ENCODE measurements around the gene BICDL2. TPM values are rescaled to one million over a fixed set of nuclear protein-coding genes. Genes with fewer than 3 reads are reported as not detected.

Gene BICDL2
- total RNA-seq, 2 experiments from 2014 or later: not detected

GRCh38 chr16:2996298-2996697 lies 40.4 kb downstream of the BICDL2 start:
- CTCF ChIA-PET: no interaction called here
- no peak for DNase-seq
- intact Hi-C loops (cut with micrococcal nuclease): no loop called here
- Mint-ChIP-seq H3K36me3 (ENCODE audit: low read depth) (no peaks in the 10 kb centered on the region), H3K9me3 (no peaks in the 10 kb centered on the region), H3K27ac (no peak overlapping the region), H3K27me3 (ENCODE audit: low read depth) (no peaks in the 10 kb centered on the region), H3K4me3 (no peak overlapping the region), H3K4me1 (ENCODE audit: low read depth) (no peaks in the 10 kb centered on the region)

- Mint-ChIP-seq H3K27ac (no peak overlapping the region), H3K4me1 (ENCODE audit: low read depth) (no peaks in the 10 kb centered on the region), H3K9me3 (no peaks in the 10 kb centered on the region), H3K4me3 (no peak overlapping the region), H3K36me3 (ENCODE audit: low read depth) (no peaks in the 10 kb centered on the region), H3K27me3 (ENCODE audit: low read depth) (no peaks in the 10 kb centered on the region)
- intact Hi-C loops (cut with micrococcal nuclease): no loop called here
- CTCF ChIA-PET: no interaction called here
- DNase-seq: no peak
Observed at GRCh38 chr16:2992383-2993081, 44.2 kb downstream of the BICDL2 start.

- Mint-ChIP-seq H3K27ac (no peak overlapping the region), H3K27me3 (ENCODE audit: low read depth) (no peaks in the 10 kb centered on the region), H3K4me1 (ENCODE audit: low read depth) (no peaks in the 10 kb centered on the region), H3K4me3 (no peak overlapping the region), H3K9me3 (no peaks in the 10 kb centered on the region), H3K36me3 (ENCODE audit: low read depth) (no peaks in the 10 kb centered on the region)
- DNase-seq: no peak
- CTCF ChIA-PET: no interaction called here
- intact Hi-C loops (cut with micrococcal nuclease): no loop called here
Observed at GRCh38 chr16:2991566-2992261, 45.0 kb downstream of the BICDL2 start.

- intact Hi-C loops (cut with micrococcal nuclease): no loop called here
- H3K36me3 Mint-ChIP-seq (ENCODE audit: low read depth): no peaks in the 10 kb centered on the region
- H3K4me1 Mint-ChIP-seq (ENCODE audit: low read depth): no peaks in the 10 kb centered on the region
- H3K27ac Mint-ChIP-seq: no peak overlapping the region
- no peak for DNase-seq
- no peak overlapping the region for H3K4me3 Mint-ChIP-seq
- H3K9me3 Mint-ChIP-seq: no peaks in the 10 kb centered on the region
- CTCF ChIA-PET: interaction anchor here (0.6 kb wide), 1 partner anchor 87 kb away, joined by 3 read pairs; no protein-coding TSS in a partner anchor
- no peaks in the 10 kb centered on the region for H3K27me3 Mint-ChIP-seq (ENCODE audit: low read depth)
Observed at GRCh38 chr16:2990891-2991290, 45.9 kb downstream of the BICDL2 start.

- Mint-ChIP-seq H3K4me3 (no peak overlapping the region), H3K27ac (no peak overlapping the region), H3K36me3 (ENCODE audit: low read depth) (no peaks in the 10 kb centered on the region), H3K27me3 (ENCODE audit: low read depth) (no peaks in the 10 kb centered on the region), H3K4me1 (ENCODE audit: low read depth) (peaks cover 4% of the 10 kb centered on the region), H3K9me3 (no peaks in the 10 kb centered on the region)
- intact Hi-C loops (cut with micrococcal nuclease): no loop called here
- CTCF ChIA-PET: interaction anchor here (0.5 kb wide), 1 partner anchor 28 kb away, joined by 3 read pairs; no protein-coding TSS in a partner anchor
- DNase-seq: no peak
Observed at GRCh38 chr16:2988590-2989099, 48.1 kb downstream of the BICDL2 start.

- Mint-ChIP-seq H3K4me1 (ENCODE audit: low read depth) (peaks cover 6% of the 10 kb centered on the region), H3K4me3 (no peak overlapping the region), H3K36me3 (ENCODE audit: low read depth) (no peaks in the 10 kb centered on the region), H3K27ac (no peak overlapping the region), H3K9me3 (no peaks in the 10 kb centered on the region), H3K27me3 (ENCODE audit: low read depth) (no peaks in the 10 kb centered on the region)
- DNase-seq: no peak
- intact Hi-C loops (cut with micrococcal nuclease): no loop called here
- CTCF ChIA-PET: interaction anchor here (0.5 kb wide), 1 partner anchor 27 kb away, joined by 3 read pairs; no protein-coding TSS in a partner anchor
Observed at GRCh38 chr16:2987833-2988232, 48.9 kb downstream of the BICDL2 start.

GRCh38 chr16:2987286-2987685 lies 49.5 kb downstream of the BICDL2 start:
- no peaks in the 10 kb centered on the region for H3K36me3 Mint-ChIP-seq (ENCODE audit: low read depth)
- no peak for DNase-seq
- no peaks in the 10 kb centered on the region for H3K27me3 Mint-ChIP-seq (ENCODE audit: low read depth)
- no peak overlapping the region for H3K4me3 Mint-ChIP-seq
- CTCF ChIA-PET: no interaction called here
- no peak overlapping the region for H3K27ac Mint-ChIP-seq
- no peaks in the 10 kb centered on the region for H3K9me3 Mint-ChIP-seq
- H3K4me1 Mint-ChIP-seq (ENCODE audit: low read depth): peaks cover 6% of the 10 kb centered on the region
- intact Hi-C loops (cut with micrococcal nuclease): no loop called here

- intact Hi-C loops (cut with micrococcal nuclease): no loop called here
- CTCF ChIA-PET: interaction anchor here (1.2 kb wide), 1 partner anchor 43 kb away, joined by 4 read pairs; no protein-coding TSS in a partner anchor
- no peaks in the 10 kb centered on the region for H3K9me3 Mint-ChIP-seq
- peaks cover 7% of the 10 kb centered on the region for H3K4me1 Mint-ChIP-seq (ENCODE audit: low read depth)
- no peaks in the 10 kb centered on the region for H3K27me3 Mint-ChIP-seq (ENCODE audit: low read depth)
- H3K4me3 Mint-ChIP-seq: no peak overlapping the region
- DNase-seq: no peak
- H3K36me3 Mint-ChIP-seq (ENCODE audit: low read depth): no peaks in the 10 kb centered on the region
- no peak overlapping the region for H3K27ac Mint-ChIP-seq
Observed at GRCh38 chr16:2986623-2987188, 50.0 kb downstream of the BICDL2 start.

- Mint-ChIP-seq H3K36me3 (ENCODE audit: low read depth) (no peaks in the 10 kb centered on the region), H3K27ac (no peak overlapping the region), H3K27me3 (ENCODE audit: low read depth) (no peaks in the 10 kb centered on the region), H3K4me1 (ENCODE audit: low read depth) (peaks cover 8% of the 10 kb centered on the region), H3K9me3 (no peaks in the 10 kb centered on the region), H3K4me3 (no peak overlapping the region)
- CTCF ChIA-PET: interaction anchor here (0.6 to 1.2 kb wide), 2 partner anchors 43 to 67 kb away, joined by 3 to 4 read pairs; no protein-coding TSS in a partner anchor
- intact Hi-C loops (cut with micrococcal nuclease): no loop called here
- no peak for DNase-seq
Observed at GRCh38 chr16:2985893-2986355, 50.8 kb downstream of the BICDL2 start.

GRCh38 chr16:2985462-2985861 lies 51.3 kb downstream of the BICDL2 start:
- H3K27me3 Mint-ChIP-seq (ENCODE audit: low read depth): no peaks in the 10 kb centered on the region
- H3K27ac Mint-ChIP-seq: no peak overlapping the region
- no peaks in the 10 kb centered on the region for H3K9me3 Mint-ChIP-seq
- peaks cover 8% of the 10 kb centered on the region for H3K4me1 Mint-ChIP-seq (ENCODE audit: low read depth)
- intact Hi-C loops (cut with micrococcal nuclease): no loop called here
- DNase-seq: no peak
- H3K36me3 Mint-ChIP-seq (ENCODE audit: low read depth): no peaks in the 10 kb centered on the region
- no peak overlapping the region for H3K4me3 Mint-ChIP-seq
- CTCF ChIA-PET: interaction anchor here (0.6 to 1.6 kb wide), 3 partner anchors 44 to 67 kb away, joined by 3 to 5 read pairs (median 4); no protein-coding TSS in a partner anchor

- DNase-seq: peak; percentile 81
- intact Hi-C loops (cut with micrococcal nuclease): loop anchor here (1.0 to 2.0 kb wide), 2 partner anchors 56 to 79 kb away; no protein-coding TSS in a partner anchor
- no peak overlapping the region for H3K27ac Mint-ChIP-seq
- H3K36me3 Mint-ChIP-seq (ENCODE audit: low read depth): peaks cover 7% of the 10 kb centered on the region
- peak overlapping the region; percentile 36 for H3K4me3 Mint-ChIP-seq
- H3K4me1 Mint-ChIP-seq (ENCODE audit: low read depth): peaks cover 10% of the 10 kb centered on the region
- CTCF ChIA-PET: interaction anchor here (0.7 to 1.4 kb wide), 4 partner anchors 9 to 48 kb away, joined by 3 to 9 read pairs (median 3); no protein-coding TSS in a partner anchor
- no peaks in the 10 kb centered on the region for H3K27me3 Mint-ChIP-seq (ENCODE audit: low read depth)
- no peaks in the 10 kb centered on the region for H3K9me3 Mint-ChIP-seq
Observed at GRCh38 chr16:2983706-2984136, 53.0 kb downstream of the BICDL2 start.

- intact Hi-C loops (cut with micrococcal nuclease): loop anchor here (2.0 kb wide), 1 partner anchor 78 kb away; no protein-coding TSS in a partner anchor
Observed at GRCh38 chr16:2982402-2982801, 54.3 kb downstream of the BICDL2 start.

More at GRCh38 chr16:2982402-2982801, 54.3 kb downstream of the BICDL2 start:
- H3K4me3 Mint-ChIP-seq: no peak overlapping the region
- CTCF ChIA-PET: interaction anchor here (1.0 to 2.5 kb wide), 4 partner anchors 10 to 70 kb away, joined by 4 to 9 read pairs (median 6); partner anchors contain the start of gene FLYWCH1
- H3K36me3 Mint-ChIP-seq (ENCODE audit: low read depth): peaks cover 16% of the 10 kb centered on the region
- no peaks in the 10 kb centered on the region for H3K9me3 Mint-ChIP-seq
- peaks cover 14% of the 10 kb centered on the region for H3K4me1 Mint-ChIP-seq (ENCODE audit: low read depth)
- no peaks in the 10 kb centered on the region for H3K27me3 Mint-ChIP-seq (ENCODE audit: low read depth)
- DNase-seq: no peak
- H3K27ac Mint-ChIP-seq: no peak overlapping the region

All from activated naive CD4-positive, alpha-beta T cell treated with anti-CD3 and anti-CD28 coated beads for 36 hours (primary cell).